H1 (cell line): ENCODE results near the gene PAX5.

Source experiments
- CTCF ChIP-seq, 3 experiments: IDR thresholded peaks; 1 replicate in 2 of 3; 2 replicates in 1 of 3; pipeline versions ENCODE4 v1.5.1 to v1.6.1; 2011; ENCODE audit warnings: low read length in 3 of 3, mild to moderate bottlenecking in 3 of 3, inconsistent platforms in 2 of 3, low read depth in 1 of 3, moderate library complexity in 1 of 3; ENCODE audit not compliant: insufficient read depth in 1 of 3; ENCODE audit errors: control extremely low read depth in 1 of 3
- EZH2 ChIP-seq: fragments of 200-600 bp; sonication (generic); IDR thresholded peaks from 2 replicates; pipeline ENCODE4 v1.7.1; 2012; ENCODE audit warnings: low read depth, mild to moderate bottlenecking, moderate library complexity, low read length, inconsistent platforms; ENCODE audit not compliant: severe bottlenecking
- KDM5A ChIP-seq: fragments of 200-600 bp; IDR thresholded peaks from 2 replicates; pipeline ENCODE4 v1.7.1; 2012; ENCODE audit warnings: mild to moderate bottlenecking, low read length, inconsistent platforms, mixed read lengths
- POLR2AphosphoS5 ChIP-seq: IDR thresholded peaks from 2 replicates; pipeline ENCODE4 v1.6.1; 2011; ENCODE audit warnings: low read depth, low read length
- RFX5 ChIP-seq: IDR thresholded peaks from 2 replicates; pipeline ENCODE4 v1.6.1; 2011; ENCODE audit warnings: low read depth, low read length, improper control_type of control experiment, borderline replicate concordance
- TF ChIP-seq, protein P1 (sequence below): IDR thresholded peaks from 2 replicates; pipeline ENCODE4 v1.6.1; 2012; ENCODE audit warnings: low read length, inconsistent platforms
- TF ChIP-seq, protein P2 (sequence below): IDR thresholded peaks from 2 replicates; pipeline ENCODE4 v1.6.1; 2012; ENCODE audit warnings: inconsistent platforms

GRCh38 chr9:36992501-36993316, 41.4 kb downstream of the PAX5 start:
- TF ChIP-seq RFX5, result no peak
- TF ChIP-seq, protein P1, sequence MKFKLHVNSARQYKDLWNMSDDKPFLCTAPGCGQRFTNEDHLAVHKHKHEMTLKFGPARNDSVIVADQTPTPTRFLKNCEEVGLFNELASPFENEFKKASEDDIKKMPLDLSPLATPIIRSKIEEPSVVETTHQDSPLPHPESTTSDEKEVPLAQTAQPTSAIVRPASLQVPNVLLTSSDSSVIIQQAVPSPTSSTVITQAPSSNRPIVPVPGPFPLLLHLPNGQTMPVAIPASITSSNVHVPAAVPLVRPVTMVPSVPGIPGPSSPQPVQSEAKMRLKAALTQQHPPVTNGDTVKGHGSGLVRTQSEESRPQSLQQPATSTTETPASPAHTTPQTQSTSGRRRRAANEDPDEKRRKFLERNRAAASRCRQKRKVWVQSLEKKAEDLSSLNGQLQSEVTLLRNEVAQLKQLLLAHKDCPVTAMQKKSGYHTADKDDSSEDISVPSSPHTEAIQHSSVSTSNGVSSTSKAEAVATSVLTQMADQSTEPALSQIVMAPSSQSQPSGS, result no peak
- no peak for TF ChIP-seq POLR2AphosphoS5
- TF ChIP-seq KDM5A, result no peak
- TF ChIP-seq CTCF (IDR thresholded peaks at IDR 0.05; ENCODE audit: control extremely low read depth in 1 of 3, insufficient read depth in 1 of 3, low read depth in 1 of 3, low read length in 3 of 3), result no peak
- TF ChIP-seq, protein P2, sequence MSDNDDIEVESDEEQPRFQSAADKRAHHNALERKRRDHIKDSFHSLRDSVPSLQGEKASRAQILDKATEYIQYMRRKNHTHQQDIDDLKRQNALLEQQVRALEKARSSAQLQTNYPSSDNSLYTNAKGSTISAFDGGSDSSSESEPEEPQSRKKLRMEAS, result no peak
- no peak for TF ChIP-seq EZH2
